Activated naive CD8-positive, alpha-beta T cell treated with anti-CD3 and anti-CD28 coated beads, Interleukin-2, amount 50 U/mL, for 16 hours (primary cell): ENCODE measurements around the gene LTBP1.

ENCODE experiments used
- DNase-seq: peaks from one replicate; pipeline ENCODE4 v3.0.0-alpha.2; 2020; ENCODE audit warnings: low read depth, low spot score

LTBP1 gene

GRCh38 chr2:33073018-33073417 lies 126.3 kb downstream of the LTBP1 start:
- DNase-seq, result no peak

DNA sequence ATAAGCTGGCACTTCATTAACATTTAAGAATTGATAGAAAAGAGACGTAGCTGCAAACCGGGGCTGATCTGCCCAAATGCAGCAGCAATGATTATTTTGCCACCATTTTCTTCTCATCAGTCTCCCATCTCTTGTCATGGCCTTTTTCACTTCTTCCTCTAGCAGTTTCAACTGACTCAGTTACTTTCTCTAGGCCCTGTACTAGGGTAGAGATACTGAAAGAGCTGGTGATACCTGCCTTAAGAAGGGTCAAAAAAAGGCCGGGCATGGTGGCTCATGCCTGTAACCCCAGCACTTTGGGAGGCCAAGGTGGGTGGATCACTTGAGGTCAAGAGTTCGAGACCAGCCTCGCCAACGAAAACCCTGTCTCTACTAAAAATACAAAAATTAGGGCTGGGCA lies 127.4 kb downstream of the LTBP1 start:
- DNase-seq, result no peak

GRCh38 chr2:33077311-33077710 lies 130.6 kb downstream of the LTBP1 start:
- DNase-seq, result no peak

GRCh38 chr2:33077844-33078243 lies 131.1 kb downstream of the LTBP1 start:
- DNase-seq, result no peak

DNA sequence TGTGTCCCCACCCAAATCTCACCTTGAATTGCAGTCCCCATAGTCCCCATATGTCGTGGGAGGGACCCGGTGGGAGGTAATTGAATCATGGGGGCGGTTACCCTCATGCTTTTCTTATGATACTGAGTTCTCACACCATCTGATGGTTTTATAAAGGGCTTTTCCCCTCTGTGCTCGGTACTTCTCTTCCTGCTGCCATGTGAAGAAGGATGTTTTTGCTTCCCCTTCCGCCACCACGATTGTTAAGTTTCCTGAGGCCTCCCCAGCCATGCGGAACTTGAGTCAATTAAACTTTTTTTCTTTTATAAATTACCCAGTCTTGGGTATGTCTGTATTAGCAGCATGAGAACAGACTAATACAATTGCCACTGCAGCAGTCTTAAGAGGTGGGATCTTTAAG lies 134.9 kb downstream of the LTBP1 start:
- no peak for DNase-seq

- no peak for DNase-seq
These were observed 137.1 kb downstream of the LTBP1 start for GRCh38 chr2:33083699-33084387.

DNA sequence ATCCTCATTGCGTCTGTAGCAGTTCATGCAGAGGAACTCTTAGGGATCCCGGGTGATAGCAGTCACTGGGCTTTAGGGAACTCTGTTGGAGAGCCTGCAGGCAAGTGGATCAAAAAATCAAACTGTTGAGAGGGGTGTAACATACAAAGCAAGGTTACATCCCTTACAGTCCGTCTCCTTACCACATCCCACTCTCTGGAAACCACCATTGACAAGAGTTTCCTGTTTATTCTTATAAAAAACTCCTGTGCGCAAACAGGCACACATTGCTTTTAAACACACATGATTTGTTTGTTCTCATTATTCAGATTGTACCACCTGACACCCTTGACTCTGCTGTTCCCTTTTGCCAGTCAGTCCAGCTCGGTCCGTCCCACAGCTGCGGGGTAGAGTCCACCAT lies 137.7 kb downstream of the LTBP1 start:
- no peak for DNase-seq

DNA sequence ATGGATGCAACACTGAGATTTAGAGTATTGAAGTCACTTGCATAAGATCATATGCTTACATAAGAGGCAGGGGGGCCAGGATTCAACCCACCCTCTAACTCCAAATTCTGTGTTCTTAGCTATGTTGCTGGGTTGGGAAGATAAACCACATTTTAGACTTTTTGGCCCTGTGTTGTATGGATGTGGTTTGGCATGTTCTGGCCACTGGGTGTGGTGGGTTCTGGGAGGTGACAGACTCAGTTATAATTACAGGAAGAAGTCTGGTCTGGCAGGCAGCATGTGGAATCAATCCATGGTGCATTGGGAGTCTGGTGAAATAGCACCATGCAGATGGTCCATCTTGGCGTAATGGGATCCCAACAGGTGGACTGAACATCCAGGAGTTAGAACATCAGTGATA lies 138.9 kb downstream of the LTBP1 start:
- DNase-seq, result no peak

DNA sequence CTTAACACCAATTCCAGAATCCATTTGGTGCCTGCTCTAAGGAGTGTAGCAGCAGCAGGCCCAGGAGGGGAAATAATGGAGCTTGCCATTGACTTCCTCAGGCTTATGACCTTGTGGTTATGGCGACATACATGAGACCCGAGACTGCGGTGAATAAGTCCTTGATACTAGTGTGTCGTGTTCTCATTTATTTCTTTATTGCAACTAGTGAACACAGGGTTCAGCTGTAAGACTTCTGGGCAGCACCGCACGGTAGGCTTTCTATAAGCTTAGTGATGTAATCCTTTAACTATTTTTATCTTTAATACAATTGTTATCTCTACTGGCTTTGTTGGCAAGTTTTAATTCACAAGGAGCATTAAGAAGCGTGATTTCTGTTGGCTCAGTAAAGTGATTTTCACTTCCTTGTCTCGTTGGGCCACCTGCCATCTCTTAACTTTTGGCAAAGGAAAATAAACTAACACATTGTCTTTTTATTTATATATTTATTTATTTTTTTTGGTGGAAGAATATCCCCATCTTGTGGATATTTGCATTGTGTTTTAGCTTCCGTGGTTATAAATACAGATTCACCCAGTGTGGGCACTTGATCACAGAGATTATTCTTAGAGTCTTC lies 139.8 kb downstream of the LTBP1 start:
- DNase-seq, result no peak

DNA sequence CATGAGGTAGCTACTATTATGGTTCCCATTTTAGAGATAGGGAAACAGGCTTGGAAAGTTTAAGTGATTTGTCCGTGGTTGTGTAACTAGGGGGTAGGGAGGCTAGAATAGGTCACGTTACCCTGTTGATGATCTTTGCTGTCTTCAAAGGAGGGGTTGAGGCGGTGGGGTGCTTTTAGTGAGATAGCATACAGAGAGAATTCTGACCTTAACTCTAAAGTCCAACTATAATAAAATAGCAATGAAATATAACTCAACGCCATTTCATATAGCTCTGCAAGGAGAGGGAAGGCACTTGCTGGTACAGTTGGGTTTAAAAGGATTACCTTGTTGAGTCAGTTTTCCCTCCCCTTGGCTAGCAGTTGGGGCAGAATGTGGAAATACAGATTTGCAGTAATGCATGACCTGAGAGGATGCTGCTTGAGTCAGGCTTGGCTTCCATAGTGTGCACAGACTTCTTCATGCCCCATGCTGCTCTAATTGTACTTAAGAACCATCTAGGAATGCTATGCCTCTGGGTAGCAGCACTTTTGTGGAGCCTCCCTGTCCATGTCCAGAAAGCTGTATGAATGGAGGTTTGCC lies 143.9 kb downstream of the LTBP1 start:
- DNase-seq, result no peak

DNA sequence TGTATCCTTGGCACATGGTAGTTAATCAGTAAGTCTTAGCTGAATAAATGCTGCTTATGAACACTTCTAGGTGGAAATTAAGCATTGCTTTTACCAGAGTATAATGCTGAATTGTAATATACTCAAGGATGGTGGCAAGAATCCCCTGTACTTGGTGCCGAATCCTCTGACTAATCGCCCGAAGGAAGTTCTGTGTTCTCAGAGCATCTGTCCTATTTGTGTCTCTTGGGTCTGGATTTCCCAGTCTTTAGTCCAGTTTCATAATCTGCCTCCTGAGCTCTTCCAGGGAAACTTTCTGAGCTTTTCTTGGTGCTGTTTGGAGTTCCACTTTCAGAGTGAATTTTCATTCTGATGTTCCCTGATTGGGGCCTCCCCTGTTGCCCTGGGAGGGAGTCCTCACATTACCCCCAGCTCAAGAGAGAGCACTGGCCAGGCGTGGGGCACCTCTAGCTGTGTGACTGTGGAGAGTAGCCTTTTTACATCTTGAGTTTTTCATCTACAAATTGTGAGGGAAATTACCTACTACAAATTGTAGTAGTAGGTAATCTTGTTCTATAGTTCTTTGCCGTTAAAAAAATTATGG lies 144.9 kb downstream of the LTBP1 start:
- no peak for DNase-seq

GRCh38 chr2:33093283-33093993 lies 146.7 kb downstream of the LTBP1 start:
- no peak for DNase-seq

DNA sequence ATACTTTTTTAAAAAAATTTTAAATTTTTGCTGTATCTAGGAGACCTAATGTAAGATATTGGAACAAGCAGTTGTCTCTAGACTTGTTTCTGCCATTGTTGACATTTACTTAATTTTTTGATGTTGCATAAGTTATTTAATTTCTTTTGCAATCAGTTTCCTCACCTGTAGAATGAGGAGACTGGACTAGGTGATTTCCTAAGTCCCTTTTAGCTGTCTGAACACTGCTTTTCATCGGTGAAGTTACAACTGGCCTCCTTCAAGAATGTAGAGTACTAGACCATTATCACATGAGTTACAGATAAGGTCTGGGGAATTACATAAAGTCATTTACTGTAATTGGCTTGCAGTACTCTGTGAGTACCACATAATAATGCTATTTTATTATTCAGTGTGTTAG lies 147.6 kb downstream of the LTBP1 start:
- DNase-seq, result no peak

DNA sequence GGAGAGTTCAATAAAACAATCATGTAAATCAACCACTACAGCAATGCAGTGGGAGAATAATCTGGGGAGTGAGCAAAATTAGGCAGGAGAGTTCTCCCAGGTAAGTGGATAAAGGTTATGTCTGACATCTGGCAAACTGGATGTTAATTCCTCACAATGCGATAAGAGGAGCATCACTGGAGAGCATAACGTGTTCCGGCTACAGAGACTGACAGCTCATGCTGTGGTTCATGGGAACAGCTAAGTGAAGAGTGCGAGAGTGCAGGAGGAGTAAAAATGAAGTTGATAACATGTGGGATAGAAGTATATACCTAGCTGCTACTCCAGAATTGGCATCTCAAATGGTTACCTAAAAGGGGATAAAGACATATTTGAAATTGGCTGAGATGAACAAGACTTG lies 153.2 kb downstream of the LTBP1 start:
- DNase-seq, result no peak

DNA sequence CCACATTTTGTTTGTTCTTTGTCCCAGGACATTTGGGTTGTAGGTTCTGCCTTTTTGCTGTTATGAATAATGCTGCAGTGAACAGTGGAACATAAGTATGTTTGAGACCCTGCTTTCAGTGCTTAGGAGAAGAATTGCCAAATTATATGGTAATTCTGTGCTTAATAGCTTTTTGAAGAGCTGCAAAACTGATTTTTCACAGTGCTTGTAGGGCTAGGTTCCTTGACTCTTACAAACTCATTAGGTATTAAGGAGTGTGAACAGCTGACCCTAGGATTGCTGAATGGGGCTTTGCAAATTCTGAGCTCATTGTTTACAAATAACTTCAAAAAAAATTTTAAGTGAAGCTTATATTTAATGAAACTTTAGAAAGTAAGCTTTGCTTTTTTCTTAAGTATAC lies 154.2 kb downstream of the LTBP1 start:
- DNase-seq, result no peak

DNA sequence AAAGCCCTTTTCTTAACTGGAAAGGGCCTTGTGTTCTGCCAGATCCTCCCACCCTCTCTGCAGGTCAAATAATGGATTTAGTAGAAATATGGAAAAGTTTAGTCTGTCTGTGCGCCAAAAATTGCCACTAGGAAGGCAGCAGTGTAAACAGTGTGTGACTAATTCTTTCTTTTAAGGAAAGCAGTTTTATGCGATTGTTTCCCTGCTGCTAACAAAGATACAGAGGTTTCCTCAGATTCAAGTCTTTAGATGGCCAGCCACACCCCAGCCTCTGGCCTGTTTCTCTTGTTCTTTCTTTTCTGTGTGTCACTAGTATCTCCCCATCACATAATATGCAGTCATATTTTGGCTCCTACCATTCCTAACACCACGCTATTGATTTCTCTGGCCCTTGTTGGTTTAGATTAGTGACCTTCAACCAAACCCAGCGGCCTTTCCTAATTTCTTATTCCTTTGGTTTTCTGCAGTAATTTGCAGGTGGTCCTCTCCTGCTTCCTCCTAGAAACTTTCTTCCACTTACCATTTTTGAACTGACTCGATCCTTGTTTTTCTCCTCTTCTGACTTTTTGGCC lies 157.4 kb downstream of the LTBP1 start:
- DNase-seq, result no peak

DNA sequence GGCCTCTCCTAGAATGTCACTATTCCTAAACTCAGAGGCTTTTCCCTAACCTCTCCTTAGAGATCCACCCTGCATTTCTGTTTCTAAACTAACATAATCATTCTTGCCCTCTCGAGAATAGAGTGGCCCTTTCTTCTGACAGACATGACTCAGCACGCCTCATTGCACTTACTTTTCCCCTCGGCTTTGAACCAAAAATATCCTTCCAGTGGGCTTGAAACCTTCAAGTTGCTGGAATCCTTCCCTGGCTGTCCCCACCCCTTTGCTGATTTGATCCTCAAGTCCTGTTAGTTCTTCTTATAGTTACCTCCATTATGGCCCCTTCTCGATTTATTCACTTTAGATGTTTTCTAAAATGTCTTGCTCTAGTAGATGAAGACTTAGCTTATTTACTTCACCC lies 158.0 kb downstream of the LTBP1 start:
- no peak for DNase-seq

- DNase-seq, result no peak
These were observed 159.4 kb downstream of the LTBP1 start for GRCh38 chr2:33106115-33106514.

GRCh38 chr2:33107690-33108482 lies 161.1 kb downstream of the LTBP1 start:
- DNase-seq, result no peak

DNA sequence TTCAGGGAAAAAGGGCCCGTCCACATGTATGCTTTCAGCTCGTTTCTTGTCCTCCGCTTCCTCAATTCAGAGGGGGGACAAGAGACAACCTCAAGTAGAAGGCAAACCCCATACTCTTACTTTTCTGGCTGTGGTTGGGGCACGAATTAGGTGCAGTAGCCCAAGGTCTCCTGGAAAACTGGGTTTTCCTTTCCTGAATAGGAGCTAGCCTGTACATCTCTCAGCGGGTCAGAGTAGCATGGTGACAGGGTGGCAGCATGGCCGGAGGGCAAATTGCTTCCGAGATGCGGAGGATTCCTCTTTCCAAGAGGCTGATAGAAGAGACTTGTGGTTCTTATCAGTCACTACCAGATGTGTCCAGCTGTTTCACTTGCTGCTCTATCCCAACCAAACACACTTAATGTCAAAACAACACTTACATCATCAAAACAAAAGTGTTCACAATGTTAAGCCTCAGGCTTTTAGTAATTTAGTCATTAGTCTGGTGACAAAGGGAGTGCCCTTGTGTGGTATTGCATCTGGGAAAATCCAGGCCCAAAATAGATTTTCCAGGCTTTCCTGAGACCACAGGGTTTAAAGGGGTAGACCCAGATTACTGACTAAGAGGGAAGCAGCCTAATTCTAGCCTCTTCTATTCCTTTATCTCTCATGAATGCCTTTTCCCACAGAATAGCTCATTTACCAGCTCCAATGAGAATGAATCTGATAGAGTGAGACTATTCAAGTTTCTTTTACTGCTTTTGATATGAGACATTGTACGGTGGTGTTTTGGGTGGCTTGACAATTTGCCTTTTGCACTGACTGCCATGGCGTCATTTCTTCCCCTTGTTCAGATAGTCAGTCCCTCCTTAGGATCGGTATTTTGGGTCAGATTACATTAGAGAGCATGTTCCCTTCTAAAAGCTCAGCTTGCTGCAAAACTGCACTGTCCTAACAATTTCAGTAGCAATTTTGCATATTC lies 162.0 kb downstream of the LTBP1 start:
- DNase-seq, result no peak
